ENCODE results near the gene ADCY5. TPM values are rescaled to one million over a fixed set of nuclear protein-coding genes. Genes with fewer than 3 reads are reported as not detected.

ADCY5 gene
- total and polyA plus RNA-seq, 4 donors, result 0.74 to 6.6 (median 2.9) TPM

DNA sequence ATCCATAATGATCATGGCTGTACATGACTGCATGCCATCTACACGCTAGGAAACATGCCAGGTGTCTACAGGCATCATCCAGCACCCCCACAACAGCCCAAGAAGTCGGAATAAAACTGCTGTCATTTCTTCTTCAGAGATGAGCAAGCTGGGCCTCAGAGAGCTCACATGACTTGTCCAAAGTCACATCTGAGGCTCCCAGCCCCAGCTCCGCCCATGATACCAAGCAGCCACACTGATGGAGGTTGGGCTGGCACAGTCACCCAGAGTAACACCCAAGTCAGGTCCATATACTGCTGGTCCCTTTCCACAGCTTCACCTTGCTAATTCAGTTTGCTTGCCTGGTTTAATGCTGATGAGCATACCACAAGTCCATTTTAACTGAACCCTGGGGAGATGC, 130.5 kb downstream of the ADCY5 start (continued):
- TF ChIP-seq REST (IDR thresholded peaks at IDR 0.05), result no peak
- TF ChIP-seq TAF1 (conservative IDR thresholded peaks at IDR 0.05), result no peak
- no peak for TF ChIP-seq RAD21 (IDR thresholded peaks at IDR 0.05)
- TF ChIP-seq YY1 (IDR thresholded peaks at IDR 0.05), result no peak
- no peak for TF ChIP-seq JUND (IDR thresholded peaks at IDR 0.05)
- TF ChIP-seq FOXA2 (IDR thresholded peaks at IDR 0.05), result no peak
- no peak for TF ChIP-seq HNF4A (conservative IDR thresholded peaks at IDR 0.05)

DNA sequence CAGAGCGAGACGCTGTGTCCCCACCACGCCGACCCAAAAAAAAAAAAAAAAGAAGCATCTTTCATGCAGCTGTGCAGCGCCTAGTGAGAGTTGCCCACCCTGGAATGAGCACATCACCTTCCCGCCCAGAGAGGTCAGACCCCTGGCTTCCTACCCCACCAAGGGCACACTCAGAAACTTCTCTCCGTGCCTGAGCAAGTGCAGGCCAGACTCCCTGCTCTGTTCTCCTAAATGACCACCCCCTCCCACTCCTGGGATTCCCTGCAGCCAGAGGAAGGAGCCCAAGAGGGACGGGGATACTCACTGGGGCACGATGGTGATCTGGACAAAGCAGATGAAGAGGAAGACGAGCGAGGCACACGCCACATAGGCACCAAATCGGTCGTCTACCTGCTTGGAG, 131.2 kb downstream of the ADCY5 start:
- Histone ChIP-seq H3K4me3 (ENCODE audit: low read depth in 1 of 3, low read length in 3 of 3) (no peak overlapping the region), H3K9ac (ENCODE audit: low read depth in 1 of 2, low read length in 2 of 2) (no peak overlapping the region), H3K27me3 (ENCODE audit: control insufficient read depth in 4 of 4, insufficient read depth in 4 of 4, low read length in 3 of 4) (no peaks in the 10 kb centered on the region), H3K36me3 (ENCODE audit: control insufficient read depth in 4 of 4, insufficient read depth in 3 of 4, low read depth in 1 of 4, low read length in 3 of 4) (no peaks in the 10 kb centered on the region), H3K27ac (ENCODE audit: low read depth in 1 of 2, low read length in 2 of 2) (no peak overlapping the region), H3K4me1 (ENCODE audit: control insufficient read depth in 4 of 4, insufficient read depth in 4 of 4, low read length in 3 of 4) (no peaks in the 10 kb centered on the region), H3K9me3 (ENCODE audit: control insufficient read depth in 4 of 4, low read length in 3 of 4) (no peaks in the 10 kb centered on the region)
- TF ChIP-seq NR2F2 (IDR thresholded peaks at IDR 0.05) (no peak), ATF3 (IDR thresholded peaks at IDR 0.05) (no peak), MAX (IDR thresholded peaks at IDR 0.05) (no peak)
- WGBS, result 94% methylated on average over 14 of the region's 14 CpGs
- DNase-seq (ENCODE audit: low spot score), result no peak

- Histone ChIP-seq H3K9ac (ENCODE audit: low read depth in 1 of 2, low read length in 2 of 2) (no peak overlapping the region), H3K9me3 (ENCODE audit: control insufficient read depth in 4 of 4, low read length in 3 of 4) (no peaks in the 10 kb centered on the region), H3K4me1 (ENCODE audit: control insufficient read depth in 4 of 4, insufficient read depth in 4 of 4, low read length in 3 of 4) (peaks cover 0 to 3% (median 0%) of the 10 kb centered on the region in 4 donors), H3K27ac (ENCODE audit: low read depth in 1 of 2, low read length in 2 of 2) (no peak overlapping the region), H3K4me3 (ENCODE audit: low read depth in 1 of 3, low read length in 3 of 3) (no peak overlapping the region), H3K36me3 (ENCODE audit: control insufficient read depth in 4 of 4, insufficient read depth in 3 of 4, low read depth in 1 of 4, low read length in 3 of 4) (no peaks in the 10 kb centered on the region), H3K27me3 (ENCODE audit: control insufficient read depth in 4 of 4, insufficient read depth in 4 of 4, low read length in 3 of 4) (no peaks in the 10 kb centered on the region)
- no peak for DNase-seq (ENCODE audit: low spot score)
- no peak for TF ChIP-seq MAX (IDR thresholded peaks at IDR 0.05)
- TF ChIP-seq YY1 (IDR thresholded peaks at IDR 0.05), result no peak
- TF ChIP-seq FOXA2 (IDR thresholded peaks at IDR 0.05), result no peak
- TF ChIP-seq RXRA (IDR thresholded peaks at IDR 0.05), result no peak
- no peak for TF ChIP-seq HNF4A (conservative IDR thresholded peaks at IDR 0.05)
- TF ChIP-seq RAD21 (IDR thresholded peaks at IDR 0.05), result no peak
- TF ChIP-seq SP1 (IDR thresholded peaks at IDR 0.05), result no peak
- TF ChIP-seq FOXA1 (IDR thresholded peaks at IDR 0.05), result no peak
- no peak for TF ChIP-seq TAF1 (conservative IDR thresholded peaks at IDR 0.05)
- TF ChIP-seq, protein P1, sequence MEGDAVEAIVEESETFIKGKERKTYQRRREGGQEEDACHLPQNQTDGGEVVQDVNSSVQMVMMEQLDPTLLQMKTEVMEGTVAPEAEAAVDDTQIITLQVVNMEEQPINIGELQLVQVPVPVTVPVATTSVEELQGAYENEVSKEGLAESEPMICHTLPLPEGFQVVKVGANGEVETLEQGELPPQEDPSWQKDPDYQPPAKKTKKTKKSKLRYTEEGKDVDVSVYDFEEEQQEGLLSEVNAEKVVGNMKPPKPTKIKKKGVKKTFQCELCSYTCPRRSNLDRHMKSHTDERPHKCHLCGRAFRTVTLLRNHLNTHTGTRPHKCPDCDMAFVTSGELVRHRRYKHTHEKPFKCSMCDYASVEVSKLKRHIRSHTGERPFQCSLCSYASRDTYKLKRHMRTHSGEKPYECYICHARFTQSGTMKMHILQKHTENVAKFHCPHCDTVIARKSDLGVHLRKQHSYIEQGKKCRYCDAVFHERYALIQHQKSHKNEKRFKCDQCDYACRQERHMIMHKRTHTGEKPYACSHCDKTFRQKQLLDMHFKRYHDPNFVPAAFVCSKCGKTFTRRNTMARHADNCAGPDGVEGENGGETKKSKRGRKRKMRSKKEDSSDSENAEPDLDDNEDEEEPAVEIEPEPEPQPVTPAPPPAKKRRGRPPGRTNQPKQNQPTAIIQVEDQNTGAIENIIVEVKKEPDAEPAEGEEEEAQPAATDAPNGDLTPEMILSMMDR (IDR thresholded peaks at IDR 0.05; ENCODE audit: low read depth, low read length, missing input control), result no peak
- TF ChIP-seq HNF4G (IDR thresholded peaks at IDR 0.05), result no peak
- no peak for TF ChIP-seq GABPA (IDR thresholded peaks at IDR 0.05 in 1 of 2, conservative IDR thresholded peaks at IDR 0.05 in 1 of 2)
- TF ChIP-seq JUND (IDR thresholded peaks at IDR 0.05), result no peak
- TF ChIP-seq NR2F2 (IDR thresholded peaks at IDR 0.05), result no peak
- TF ChIP-seq EGR1 (IDR thresholded peaks at IDR 0.05; ENCODE audit: low read depth in 2 of 2), result no peak
- no peak for TF ChIP-seq ATF3 (IDR thresholded peaks at IDR 0.05)
- no peak for TF ChIP-seq REST (IDR thresholded peaks at IDR 0.05)
- TF ChIP-seq, protein P2, sequence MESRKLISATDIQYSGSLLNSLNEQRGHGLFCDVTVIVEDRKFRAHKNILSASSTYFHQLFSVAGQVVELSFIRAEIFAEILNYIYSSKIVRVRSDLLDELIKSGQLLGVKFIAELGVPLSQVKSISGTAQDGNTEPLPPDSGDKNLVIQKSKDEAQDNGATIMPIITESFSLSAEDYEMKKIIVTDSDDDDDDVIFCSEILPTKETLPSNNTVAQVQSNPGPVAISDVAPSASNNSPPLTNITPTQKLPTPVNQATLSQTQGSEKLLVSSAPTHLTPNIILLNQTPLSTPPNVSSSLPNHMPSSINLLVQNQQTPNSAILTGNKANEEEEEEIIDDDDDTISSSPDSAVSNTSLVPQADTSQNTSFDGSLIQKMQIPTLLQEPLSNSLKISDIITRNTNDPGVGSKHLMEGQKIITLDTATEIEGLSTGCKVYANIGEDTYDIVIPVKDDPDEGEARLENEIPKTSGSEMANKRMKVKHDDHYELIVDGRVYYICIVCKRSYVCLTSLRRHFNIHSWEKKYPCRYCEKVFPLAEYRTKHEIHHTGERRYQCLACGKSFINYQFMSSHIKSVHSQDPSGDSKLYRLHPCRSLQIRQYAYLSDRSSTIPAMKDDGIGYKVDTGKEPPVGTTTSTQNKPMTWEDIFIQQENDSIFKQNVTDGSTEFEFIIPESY (IDR thresholded peaks at IDR 0.05), result no peak
- 70% methylated on average over 4 of the region's 4 CpGs for WGBS
Observed at GRCh38 chr3:123315271-123315595, 133.7 kb downstream of the ADCY5 start.

All from liver (tissue), 9 donors.